Liver (tissue), 9 donors: ENCODE measurements around the gene TIMMDC1. TPM values are rescaled to one million over a fixed set of nuclear protein-coding genes. Genes with fewer than 3 reads are reported as not detected.
"Not testable (repeated sequence)": the region's sequence is repeated elsewhere in the genome, so short reads cannot be mapped to it uniquely, and the experiment has no call there.

Experiments used
- DNase-seq: peaks from one replicate; pipeline ENCODE4 v3.0.0-alpha.2; 2017; ENCODE audit warnings: low spot score
- H3K27ac ChIP-seq, 2 donors: one replicate each; pipeline ENCODE4 v1.7.0; 2013; ENCODE audit warnings: inconsistent platforms in 2 of 2, low read length in 2 of 2, control low read depth in 1 of 2, low read depth in 1 of 2, mild to moderate bottlenecking in 1 of 2
- H3K27me3 ChIP-seq, 4 donors: one replicate each; pipeline versions ENCODE4 v1.6.1 to v1.7.0; 2013; ENCODE audit warnings: low read length in 3 of 4, inconsistent platforms in 1 of 4, mild to moderate bottlenecking in 1 of 4, moderate library complexity in 1 of 4; ENCODE audit not compliant: control insufficient read depth in 4 of 4, insufficient read depth in 4 of 4
- H3K36me3 ChIP-seq, 4 donors: one replicate each; pipeline versions ENCODE4 v1.6.1 to v1.7.0; 2013; ENCODE audit warnings: low read length in 3 of 4, mild to moderate bottlenecking in 3 of 4, low read depth in 1 of 4, moderate library complexity in 1 of 4; ENCODE audit not compliant: control insufficient read depth in 4 of 4, insufficient read depth in 3 of 4
- H3K4me1 ChIP-seq, 4 donors: one replicate each; pipeline versions ENCODE4 v1.6.1 to v1.7.0; 2013; ENCODE audit warnings: low read length in 3 of 4, mild to moderate bottlenecking in 3 of 4, moderate library complexity in 1 of 4; ENCODE audit not compliant: control insufficient read depth in 4 of 4, insufficient read depth in 4 of 4
- H3K4me3 ChIP-seq, 3 donors: one replicate each; pipeline versions ENCODE4 v1.6.1 to v1.7.0; 2013; ENCODE audit warnings: low read length in 3 of 3, control low read depth in 1 of 3, low read depth in 1 of 3, mild to moderate bottlenecking in 1 of 3
- H3K9ac ChIP-seq, 2 donors: one replicate each; pipeline ENCODE4 v1.7.0; 2013; ENCODE audit warnings: low read length in 2 of 2, mild to moderate bottlenecking in 2 of 2, moderate library complexity in 2 of 2, control low read depth in 1 of 2, low read depth in 1 of 2
- H3K9me3 ChIP-seq, 4 donors: one replicate each; pipeline versions ENCODE4 v1.6.1 to v1.7.0; 2013; ENCODE audit warnings: low read length in 3 of 4; ENCODE audit not compliant: control insufficient read depth in 4 of 4
- EGR1 ChIP-seq, 2 donors: IDR thresholded peaks; 2 replicates each; pipeline ENCODE4 v1.6.1; 2016 to 2018; ENCODE audit warnings: antibody characterized with exemption in 2 of 2, low read depth in 2 of 2
- FOXA1 ChIP-seq: IDR thresholded peaks from 2 replicates; pipeline ENCODE4 v1.6.1; 2016; ENCODE audit warnings: antibody characterized with exemption
- GABPA ChIP-seq, 2 donors: IDR thresholded peaks in 1 of 2; conservative IDR thresholded peaks in 1 of 2; 2 replicates each; pipeline ENCODE4 v1.6.1; 2016; ENCODE audit warnings: antibody characterized with exemption in 2 of 2, mild to moderate bottlenecking in 1 of 2, moderate library complexity in 1 of 2
- HNF4A ChIP-seq, 2 donors: conservative IDR thresholded peaks; 2 replicates each; pipeline ENCODE4 v1.6.1; 2016; ENCODE audit warnings: antibody characterized with exemption in 2 of 2, mild to moderate bottlenecking in 2 of 2
- HNF4G ChIP-seq: IDR thresholded peaks from 2 replicates; pipeline ENCODE4 v1.6.1; 2016; ENCODE audit warnings: antibody characterized with exemption
- JUND ChIP-seq, 2 donors: IDR thresholded peaks; 2 replicates each; pipeline ENCODE4 v1.6.1; 2016; ENCODE audit warnings: antibody characterized with exemption in 2 of 2
- NR2F2 ChIP-seq: IDR thresholded peaks from 2 replicates; pipeline ENCODE4 v1.6.1; 2016; ENCODE audit warnings: antibody characterized with exemption
- RXRA ChIP-seq, 2 donors: IDR thresholded peaks; 2 replicates each; pipeline ENCODE4 v1.6.1; 2017 to 2018; ENCODE audit warnings: antibody characterized with exemption in 2 of 2, mild to moderate bottlenecking in 1 of 2
- SP1 ChIP-seq: IDR thresholded peaks from 2 replicates; pipeline ENCODE4 v1.6.1; 2018; ENCODE audit warnings: antibody characterized with exemption, mild to moderate bottlenecking
- TAF1 ChIP-seq: conservative IDR thresholded peaks from 2 replicates; pipeline ENCODE4 v1.6.1; 2016; ENCODE audit warnings: antibody characterized with exemption, mild to moderate bottlenecking
- YY1 ChIP-seq: IDR thresholded peaks from 2 replicates; pipeline ENCODE4 v1.6.1; 2016; ENCODE audit warnings: antibody characterized with exemption, mild to moderate bottlenecking
- WGBS: extraction: QIAGEN DNeasy Blood & Tissue Kit; methylation state at CpG from one replicate; pipeline ENCODE4 v1.1.7; 2013; 5-methylcytosine and 5-hydroxymethylcytosine counted together
- polyA plus RNA-seq, 2 donors: library from polyadenylated mRNA; stranded (reverse) in 1 of 2; unstranded in 1 of 2; fragments of 200-250 nt in 1 of 2; fragments of >200 nt in 1 of 2; fragmentation: Nextera tagmentation in 1 of 2; extraction: Ambion mirVana in 1 of 2; gene quantifications; one replicate each; pipeline versions ENCODE4 v1.2.1 to v1.2.3, GENCODE V29; 2013 to 2015
- total RNA-seq, 2 donors: library from RNA; depleted of rRNA; stranded (reverse); fragments of >200 nt; gene quantifications; one replicate each; pipeline ENCODE4 v1.2.3, GENCODE V29; 2014
- TF ChIP-seq, protein P1 (sequence below): IDR thresholded peaks from 2 replicates; pipeline ENCODE4 v1.6.1; 2016; ENCODE audit warnings: antibody characterized with exemption
- TF ChIP-seq, protein P2 (sequence below): IDR thresholded peaks from 2 replicates; pipeline ENCODE4 v1.6.1; 2016; ENCODE audit warnings: antibody characterized with exemption
- TF ChIP-seq, protein P3 (sequence below): IDR thresholded peaks from 2 replicates; pipeline ENCODE4 v1.6.1; 2016; ENCODE audit warnings: antibody characterized with exemption
- TF ChIP-seq, protein P4 (sequence below): IDR thresholded peaks from 2 replicates; pipeline ENCODE4 v1.6.1; 2016; ENCODE audit warnings: antibody characterized with exemption, mild to moderate bottlenecking
- TF ChIP-seq, protein P5 (sequence below): fragments of 150-350 bp; IDR thresholded peaks from 2 replicates; pipeline ENCODE4 v1.5.1; 2017; ENCODE audit warnings: improper control_type of control experiment, low read depth, low read length; ENCODE audit not compliant: missing input control
- donor health status: healthy.
- donor health status: healthy.
- donor health status: healthy.
- donor health status: healthy.
- donor health status: healthy.

TIMMDC1 gene
- total and polyA plus RNA-seq, 4 donors, result 25.4 to 54.2 (median 33.2) TPM

DNA sequence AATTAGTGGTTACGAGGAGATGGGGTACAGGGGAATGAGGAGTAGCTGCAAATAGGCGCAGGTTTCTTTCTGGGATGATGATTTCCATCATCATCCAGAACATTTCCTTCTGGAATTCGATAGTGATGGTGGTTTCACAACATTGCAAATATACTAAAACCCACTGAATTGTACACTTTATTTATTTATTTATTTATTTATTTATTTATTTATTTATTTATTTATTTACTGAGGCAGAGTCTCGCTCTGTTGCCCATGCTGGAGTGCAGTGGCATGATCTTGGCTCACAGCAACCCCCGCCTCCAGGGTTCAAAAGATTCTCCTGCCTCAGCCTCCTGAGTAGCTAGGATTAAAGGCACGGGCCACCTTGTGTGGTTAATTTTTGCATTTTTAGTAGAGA is 54.6 kb downstream of the TIMMDC1 start:
- not testable (repeated sequence) for H3K4me3 ChIP-seq, H3K9ac ChIP-seq
- 94% methylated on average over 6 of the region's 6 CpGs for WGBS

DNA sequence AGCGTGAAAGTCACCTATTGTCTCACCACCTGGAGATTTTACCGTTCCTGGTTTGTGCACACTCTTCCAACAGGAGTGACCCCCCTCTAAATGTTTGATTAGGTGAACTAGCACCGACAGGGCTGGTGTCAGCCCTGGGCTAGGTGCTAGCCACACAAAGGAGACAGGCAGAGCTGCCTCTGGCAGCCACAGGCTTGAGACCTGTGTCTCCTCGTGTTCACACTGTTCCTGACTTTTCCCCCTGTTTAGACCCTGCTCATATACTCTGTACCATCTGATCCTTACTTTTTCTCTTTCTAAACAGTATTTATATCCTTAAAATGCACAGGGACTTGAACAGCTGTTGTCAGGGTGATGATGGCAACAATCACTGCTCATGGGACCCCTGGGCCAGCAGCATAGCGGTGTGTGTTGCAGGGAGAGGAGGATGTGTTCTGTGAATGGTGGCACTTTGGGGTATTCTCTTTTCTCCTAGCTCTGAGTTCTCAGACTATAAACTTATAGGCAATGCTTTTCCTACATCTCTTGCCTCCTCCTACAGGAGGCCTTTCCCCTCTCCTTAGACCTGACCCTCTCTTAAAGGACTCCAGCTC is 55.6 kb downstream of the TIMMDC1 start:
- Histone ChIP-seq H3K27me3 (no peaks in the 10 kb centered on the region), H3K9ac (no peak overlapping the region), H3K4me3 (no peak overlapping the region), H3K27ac (no peak overlapping the region), H3K36me3 (no peaks in the 10 kb centered on the region), H3K4me1 (no peaks in the 10 kb centered on the region), H3K9me3 (no peaks in the 10 kb centered on the region)
- TF ChIP-seq EGR1 (IDR thresholded peaks at IDR 0.05; ENCODE audit: low read depth in 2 of 2), result no peak
- TF ChIP-seq, protein P1, sequence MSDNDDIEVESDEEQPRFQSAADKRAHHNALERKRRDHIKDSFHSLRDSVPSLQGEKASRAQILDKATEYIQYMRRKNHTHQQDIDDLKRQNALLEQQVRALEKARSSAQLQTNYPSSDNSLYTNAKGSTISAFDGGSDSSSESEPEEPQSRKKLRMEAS, result no peak
- TF ChIP-seq TAF1, result no peak
- no peak for TF ChIP-seq GABPA (IDR thresholded peaks at IDR 0.05 in 1 of 2, conservative IDR thresholded peaks at IDR 0.05 in 1 of 2)
- TF ChIP-seq YY1, result no peak
- no peak for TF ChIP-seq FOXA1
- no peak for DNase-seq
- WGBS, result 73% methylated on average over 5 of the region's 5 CpGs

More for the DNA sequence above, 54.6 kb downstream of the TIMMDC1 start:
- H3K36me3 ChIP-seq, H3K27ac ChIP-seq, DNase-seq, H3K9me3 ChIP-seq, H3K27me3 ChIP-seq, H3K4me1 ChIP-seq: not testable (repeated sequence)

DNA sequence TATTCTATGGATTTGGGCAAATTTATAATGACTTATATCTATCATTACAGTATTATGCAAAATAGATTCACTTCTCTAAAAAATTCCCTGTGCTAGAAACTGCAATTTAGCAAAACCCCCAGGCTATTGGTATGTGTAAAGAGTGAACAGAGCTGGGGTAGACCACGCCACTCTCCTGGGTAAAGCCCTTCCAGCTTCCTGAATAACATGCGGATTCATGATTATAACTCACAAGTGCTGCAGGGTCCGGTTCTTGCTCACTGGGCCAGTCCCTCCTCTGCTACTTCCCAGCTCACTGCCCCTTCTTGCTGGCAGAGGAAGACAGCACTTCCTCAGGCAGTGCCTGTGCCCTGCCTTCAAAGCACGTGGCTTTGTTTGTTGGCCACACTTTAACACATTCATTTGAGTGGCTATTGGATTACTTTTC is 57.0 kb downstream of the TIMMDC1 start:
- Histone ChIP-seq H3K27me3 (no peaks in the 10 kb centered on the region), H3K9me3 (no peaks in the 10 kb centered on the region), H3K4me1 (peaks cover 0 to 1% (median 0%) of the 10 kb centered on the region in 4 donors), H3K27ac (no peak overlapping the region), H3K4me3 (no peak overlapping the region), H3K36me3 (no peaks in the 10 kb centered on the region), H3K9ac (no peak overlapping the region)
- DNase-seq, result no peak
- WGBS, result 62% methylated on average over 4 of the region's 4 CpGs
- TF ChIP-seq RXRA (IDR thresholded peaks at IDR 0.05) (no peak), FOXA1 (no peak), HNF4A (conservative IDR thresholded peaks at IDR 0.05) (no peak), GABPA (IDR thresholded peaks at IDR 0.05 in 1 of 2, conservative IDR thresholded peaks at IDR 0.05 in 1 of 2) (no peak), NR2F2 (no peak), HNF4G (no peak), EGR1 (IDR thresholded peaks at IDR 0.05; ENCODE audit: low read depth in 2 of 2) (no peak), SP1 (no peak), JUND (IDR thresholded peaks at IDR 0.05) (no peak), TAF1 (no peak), YY1 (no peak)
- TF ChIP-seq, protein P2, sequence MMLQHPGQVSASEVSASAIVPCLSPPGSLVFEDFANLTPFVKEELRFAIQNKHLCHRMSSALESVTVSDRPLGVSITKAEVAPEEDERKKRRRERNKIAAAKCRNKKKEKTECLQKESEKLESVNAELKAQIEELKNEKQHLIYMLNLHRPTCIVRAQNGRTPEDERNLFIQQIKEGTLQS, result no peak
- TF ChIP-seq, protein P3, sequence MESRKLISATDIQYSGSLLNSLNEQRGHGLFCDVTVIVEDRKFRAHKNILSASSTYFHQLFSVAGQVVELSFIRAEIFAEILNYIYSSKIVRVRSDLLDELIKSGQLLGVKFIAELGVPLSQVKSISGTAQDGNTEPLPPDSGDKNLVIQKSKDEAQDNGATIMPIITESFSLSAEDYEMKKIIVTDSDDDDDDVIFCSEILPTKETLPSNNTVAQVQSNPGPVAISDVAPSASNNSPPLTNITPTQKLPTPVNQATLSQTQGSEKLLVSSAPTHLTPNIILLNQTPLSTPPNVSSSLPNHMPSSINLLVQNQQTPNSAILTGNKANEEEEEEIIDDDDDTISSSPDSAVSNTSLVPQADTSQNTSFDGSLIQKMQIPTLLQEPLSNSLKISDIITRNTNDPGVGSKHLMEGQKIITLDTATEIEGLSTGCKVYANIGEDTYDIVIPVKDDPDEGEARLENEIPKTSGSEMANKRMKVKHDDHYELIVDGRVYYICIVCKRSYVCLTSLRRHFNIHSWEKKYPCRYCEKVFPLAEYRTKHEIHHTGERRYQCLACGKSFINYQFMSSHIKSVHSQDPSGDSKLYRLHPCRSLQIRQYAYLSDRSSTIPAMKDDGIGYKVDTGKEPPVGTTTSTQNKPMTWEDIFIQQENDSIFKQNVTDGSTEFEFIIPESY, result no peak
- TF ChIP-seq, protein P1, result no peak
- TF ChIP-seq, protein P4, sequence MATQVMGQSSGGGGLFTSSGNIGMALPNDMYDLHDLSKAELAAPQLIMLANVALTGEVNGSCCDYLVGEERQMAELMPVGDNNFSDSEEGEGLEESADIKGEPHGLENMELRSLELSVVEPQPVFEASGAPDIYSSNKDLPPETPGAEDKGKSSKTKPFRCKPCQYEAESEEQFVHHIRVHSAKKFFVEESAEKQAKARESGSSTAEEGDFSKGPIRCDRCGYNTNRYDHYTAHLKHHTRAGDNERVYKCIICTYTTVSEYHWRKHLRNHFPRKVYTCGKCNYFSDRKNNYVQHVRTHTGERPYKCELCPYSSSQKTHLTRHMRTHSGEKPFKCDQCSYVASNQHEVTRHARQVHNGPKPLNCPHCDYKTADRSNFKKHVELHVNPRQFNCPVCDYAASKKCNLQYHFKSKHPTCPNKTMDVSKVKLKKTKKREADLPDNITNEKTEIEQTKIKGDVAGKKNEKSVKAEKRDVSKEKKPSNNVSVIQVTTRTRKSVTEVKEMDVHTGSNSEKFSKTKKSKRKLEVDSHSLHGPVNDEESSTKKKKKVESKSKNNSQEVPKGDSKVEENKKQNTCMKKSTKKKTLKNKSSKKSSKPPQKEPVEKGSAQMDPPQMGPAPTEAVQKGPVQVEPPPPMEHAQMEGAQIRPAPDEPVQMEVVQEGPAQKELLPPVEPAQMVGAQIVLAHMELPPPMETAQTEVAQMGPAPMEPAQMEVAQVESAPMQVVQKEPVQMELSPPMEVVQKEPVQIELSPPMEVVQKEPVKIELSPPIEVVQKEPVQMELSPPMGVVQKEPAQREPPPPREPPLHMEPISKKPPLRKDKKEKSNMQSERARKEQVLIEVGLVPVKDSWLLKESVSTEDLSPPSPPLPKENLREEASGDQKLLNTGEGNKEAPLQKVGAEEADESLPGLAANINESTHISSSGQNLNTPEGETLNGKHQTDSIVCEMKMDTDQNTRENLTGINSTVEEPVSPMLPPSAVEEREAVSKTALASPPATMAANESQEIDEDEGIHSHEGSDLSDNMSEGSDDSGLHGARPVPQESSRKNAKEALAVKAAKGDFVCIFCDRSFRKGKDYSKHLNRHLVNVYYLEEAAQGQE, result no peak
- TF ChIP-seq, protein P5, sequence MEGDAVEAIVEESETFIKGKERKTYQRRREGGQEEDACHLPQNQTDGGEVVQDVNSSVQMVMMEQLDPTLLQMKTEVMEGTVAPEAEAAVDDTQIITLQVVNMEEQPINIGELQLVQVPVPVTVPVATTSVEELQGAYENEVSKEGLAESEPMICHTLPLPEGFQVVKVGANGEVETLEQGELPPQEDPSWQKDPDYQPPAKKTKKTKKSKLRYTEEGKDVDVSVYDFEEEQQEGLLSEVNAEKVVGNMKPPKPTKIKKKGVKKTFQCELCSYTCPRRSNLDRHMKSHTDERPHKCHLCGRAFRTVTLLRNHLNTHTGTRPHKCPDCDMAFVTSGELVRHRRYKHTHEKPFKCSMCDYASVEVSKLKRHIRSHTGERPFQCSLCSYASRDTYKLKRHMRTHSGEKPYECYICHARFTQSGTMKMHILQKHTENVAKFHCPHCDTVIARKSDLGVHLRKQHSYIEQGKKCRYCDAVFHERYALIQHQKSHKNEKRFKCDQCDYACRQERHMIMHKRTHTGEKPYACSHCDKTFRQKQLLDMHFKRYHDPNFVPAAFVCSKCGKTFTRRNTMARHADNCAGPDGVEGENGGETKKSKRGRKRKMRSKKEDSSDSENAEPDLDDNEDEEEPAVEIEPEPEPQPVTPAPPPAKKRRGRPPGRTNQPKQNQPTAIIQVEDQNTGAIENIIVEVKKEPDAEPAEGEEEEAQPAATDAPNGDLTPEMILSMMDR, result no peak
